HG03025 (cell line): ENCODE data around the gene CYRIA.

Source experiments
- ATAC-seq: cut with Tn5 transposase; IDR thresholded peaks from one replicate; pipeline ENCODE4 v1.9.1; 2021; ENCODE audit warnings: mild to moderate bottlenecking, moderate library complexity; ENCODE audit not compliant: unreplicated experiment, low FRiP score

CYRIA gene

DNA sequence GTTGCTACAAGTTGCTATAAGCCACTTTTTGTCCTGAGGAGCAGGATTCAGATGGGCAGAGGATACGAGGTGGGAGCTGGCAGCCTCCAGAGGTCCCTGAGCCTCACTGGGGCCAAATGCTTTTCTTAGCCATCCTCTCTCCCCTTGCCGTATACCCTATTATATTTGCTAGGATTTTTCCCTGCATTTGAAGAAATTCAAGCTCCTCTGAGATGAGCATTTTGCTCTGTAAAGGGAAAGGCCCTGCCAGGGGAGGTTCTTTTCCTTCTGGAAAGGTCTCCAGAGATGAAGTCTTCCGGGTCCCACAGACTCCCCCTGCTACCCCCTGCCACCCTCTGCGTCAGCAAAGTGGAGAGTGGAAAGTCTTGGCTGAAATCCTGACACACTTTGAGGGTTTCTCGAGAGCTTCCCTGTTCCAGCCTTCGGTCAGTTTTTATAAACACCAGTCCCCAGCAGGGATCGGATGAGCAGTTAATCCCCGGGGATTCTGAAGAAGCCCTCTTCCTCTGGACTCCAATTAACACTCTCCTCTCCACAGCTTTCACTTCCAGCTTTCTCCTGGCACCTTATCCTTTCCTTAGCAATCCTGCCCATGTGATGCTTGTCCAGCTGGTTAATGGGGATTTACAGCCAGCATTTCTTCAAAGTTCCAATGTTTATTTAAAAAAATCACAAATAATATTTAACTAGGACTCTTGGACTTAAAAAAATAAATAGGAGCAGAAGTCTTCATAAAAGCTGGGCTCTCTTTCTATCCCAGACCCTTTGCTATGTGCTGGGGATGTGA, 13.1 kb downstream of the CYRIA start:
- no peak for ATAC-seq

DNA sequence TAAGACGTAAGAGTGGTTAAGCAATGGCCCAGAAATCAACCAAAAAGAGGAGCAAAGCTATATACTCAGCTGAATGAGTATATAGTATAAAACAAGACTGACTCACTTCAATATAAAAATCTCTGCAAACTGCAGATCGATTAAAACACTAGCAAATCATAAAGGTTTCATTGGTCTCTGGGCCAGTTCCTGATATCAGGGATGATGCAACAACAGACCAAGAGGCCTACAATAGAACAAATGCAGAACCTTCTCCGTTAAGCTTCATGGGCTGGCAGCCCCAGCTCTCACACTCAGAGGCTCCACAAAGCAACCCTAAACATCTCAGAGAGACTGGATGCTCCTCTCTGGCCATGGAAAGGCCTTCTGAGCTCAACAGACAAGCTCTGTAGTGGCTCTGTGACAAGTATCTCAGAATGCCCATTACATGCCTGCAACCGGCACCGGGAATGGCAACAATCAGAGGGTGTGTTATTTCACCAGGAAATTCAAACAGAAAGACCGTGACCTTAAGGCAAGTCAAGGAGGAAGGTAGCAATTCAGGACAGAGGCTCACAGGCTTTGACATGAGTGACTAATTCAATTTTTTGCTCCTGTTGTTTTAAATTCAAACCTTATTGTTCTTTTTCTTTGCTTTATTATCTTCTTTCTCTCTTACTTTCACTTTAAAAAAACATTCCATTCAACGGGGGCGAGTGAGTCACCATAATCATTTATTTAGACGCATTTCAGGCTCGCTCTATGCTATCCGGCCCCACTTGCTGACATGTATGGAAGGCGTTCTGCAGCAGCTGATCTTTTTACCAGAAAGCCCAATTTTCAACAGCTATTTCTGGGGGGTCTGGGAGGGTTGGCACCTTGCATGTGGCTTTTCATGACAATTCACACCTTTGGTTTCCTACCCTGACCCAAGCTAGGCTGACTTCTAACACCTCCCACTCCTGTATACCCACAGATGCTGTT, 15.1 kb downstream of the CYRIA start:
- no peak for ATAC-seq

- ATAC-seq, result no peak
Observed at GRCh38 chr2:16649353-16650286, 16.0 kb downstream of the CYRIA start.

DNA sequence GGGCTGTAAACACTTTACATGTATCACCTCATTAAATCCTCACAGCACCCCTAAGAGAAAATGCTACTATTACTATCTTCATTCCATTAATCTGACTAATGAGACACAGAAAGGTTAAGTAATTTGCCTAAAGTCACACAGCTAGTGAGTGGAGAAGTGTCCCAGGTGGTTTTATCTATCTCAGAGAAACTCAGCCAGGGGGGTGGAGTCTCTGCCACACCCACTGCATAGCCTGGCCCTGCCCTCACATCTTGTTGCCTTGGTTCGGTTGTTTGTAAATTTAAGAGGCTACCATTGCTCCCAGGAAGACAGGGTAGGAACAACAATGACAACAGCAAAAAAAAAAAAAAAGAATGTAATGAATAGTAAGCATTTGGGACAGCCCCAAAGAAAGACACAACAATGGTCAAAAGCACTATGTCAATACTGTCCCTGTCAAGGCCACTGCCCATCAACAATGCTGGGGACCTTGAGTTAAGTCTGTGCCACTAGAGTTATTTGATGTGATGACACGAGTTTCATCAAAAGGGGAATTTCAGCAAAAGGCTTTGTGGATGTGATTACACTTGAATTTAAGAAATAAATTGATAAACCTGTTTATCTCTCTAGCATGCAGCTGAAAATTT, 17.5 kb downstream of the CYRIA start:
- ATAC-seq, result no peak

- ATAC-seq, result no peak
Observed at GRCh38 chr2:16645775-16646559, 19.7 kb downstream of the CYRIA start.

DNA sequence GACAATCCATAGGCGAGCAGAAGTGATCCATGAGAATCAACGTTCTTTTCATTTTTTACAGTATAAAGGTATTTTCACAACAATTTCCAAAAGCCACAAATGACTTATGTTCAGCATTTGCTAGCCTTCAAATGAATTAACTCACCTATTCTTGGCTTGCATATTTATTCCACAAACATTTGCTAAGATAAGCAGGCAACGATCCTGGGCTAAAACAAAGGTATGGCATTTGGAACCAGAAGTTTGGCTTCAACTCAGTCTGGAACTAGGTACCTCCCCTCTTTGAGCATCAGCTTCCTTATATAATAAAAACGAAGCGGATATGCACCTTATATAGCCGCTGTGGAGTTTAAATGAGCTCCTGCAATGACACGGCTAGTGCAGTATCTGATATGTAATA, 20.5 kb downstream of the CYRIA start:
- ATAC-seq, result no peak

DNA sequence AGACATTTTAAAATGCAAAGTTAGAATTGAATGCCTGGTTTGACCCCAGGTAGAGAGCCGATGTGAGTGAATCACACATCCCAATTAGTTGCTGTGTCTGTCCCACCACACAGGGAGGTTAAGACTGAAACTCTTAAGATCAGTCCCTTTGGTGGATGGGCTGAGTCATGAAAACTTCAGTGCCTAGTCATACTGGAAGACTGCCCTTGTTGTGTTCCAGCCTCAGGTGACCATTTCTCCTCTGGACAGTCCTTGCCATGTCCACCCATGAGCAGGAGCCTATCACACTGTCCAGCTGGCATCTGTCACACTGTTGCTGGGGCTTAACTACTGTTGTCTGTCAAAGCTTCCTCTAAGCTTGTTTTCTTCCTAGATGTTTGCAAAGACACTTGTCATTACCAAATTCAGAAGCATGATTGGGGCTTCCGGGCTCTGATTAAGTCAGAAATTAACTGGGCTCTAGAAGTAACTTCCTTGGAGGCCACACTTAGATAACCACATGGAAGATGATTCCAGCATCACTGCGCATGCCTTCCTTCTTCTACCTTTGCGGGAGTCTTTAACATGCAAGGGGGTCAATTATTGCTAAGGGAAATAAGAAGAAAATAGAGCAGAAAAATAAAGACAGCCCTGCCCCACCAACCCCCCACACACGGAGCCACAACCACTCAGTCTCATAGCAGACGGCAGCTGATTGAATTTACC, 21.3 kb downstream of the CYRIA start:
- no peak for ATAC-seq

DNA sequence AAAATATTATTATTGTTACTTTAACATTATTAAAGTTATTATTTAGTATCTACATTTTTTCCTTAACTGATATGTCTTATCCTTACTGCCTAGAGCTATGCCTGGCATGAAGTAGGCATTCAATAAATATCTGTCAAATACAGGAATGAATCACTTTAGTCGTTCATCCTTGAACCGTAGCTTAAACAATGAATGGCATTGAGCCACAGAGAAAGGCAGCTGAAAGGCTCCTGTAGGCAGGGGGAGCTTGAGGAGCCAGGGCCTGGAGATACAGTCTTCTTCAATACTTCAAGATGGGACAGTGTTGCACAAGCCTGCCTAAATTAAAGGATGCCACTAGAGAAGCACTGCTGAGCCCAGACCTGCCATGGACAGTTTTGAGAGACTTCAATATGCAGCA, 22.5 kb downstream of the CYRIA start:
- ATAC-seq, result no peak

DNA sequence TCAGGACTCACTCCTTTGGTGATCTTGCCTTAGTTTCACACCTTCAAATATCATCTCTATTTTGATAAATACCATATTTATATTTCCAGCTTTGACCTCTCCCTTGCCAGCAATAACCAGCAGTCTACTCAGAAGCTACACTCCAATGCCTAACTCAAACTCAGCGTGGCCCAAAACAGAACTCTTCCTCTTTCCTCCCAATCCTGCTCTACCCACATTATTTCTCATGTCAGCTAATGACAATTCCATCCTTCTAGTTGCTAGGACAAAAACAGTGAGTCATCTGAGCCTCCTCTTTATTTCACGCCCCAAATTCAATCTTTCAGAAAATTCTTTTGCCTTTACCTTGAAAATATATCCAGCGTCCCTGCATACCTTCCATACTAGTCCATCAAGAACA, 23.5 kb downstream of the CYRIA start:
- ATAC-seq, result no peak

- ATAC-seq, result no peak
Observed at GRCh38 chr2:16641509-16641908, 24.1 kb downstream of the CYRIA start.

DNA sequence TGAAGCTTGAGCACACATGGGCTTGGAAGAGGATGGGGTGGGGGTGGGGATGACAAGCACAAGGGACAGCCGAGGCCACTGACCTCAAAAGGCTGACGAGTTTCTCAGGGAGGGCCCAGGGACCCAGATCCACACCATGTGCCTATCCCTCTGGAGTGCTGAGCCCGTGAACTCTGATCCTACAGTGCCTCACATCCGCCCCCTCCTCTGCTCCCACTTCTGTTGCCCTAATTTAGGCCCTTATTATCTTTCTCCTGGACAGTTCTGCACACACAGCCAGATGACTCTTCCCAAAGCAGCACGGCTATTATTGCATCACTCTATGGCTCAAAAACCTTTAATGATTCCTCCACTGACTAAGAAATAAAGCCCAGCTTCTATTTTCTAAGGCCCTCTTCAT, 24.8 kb downstream of the CYRIA start:
- no peak for ATAC-seq

GRCh38 chr2:16640001-16640700, 25.5 kb downstream of the CYRIA start:
- no peak for ATAC-seq

DNA sequence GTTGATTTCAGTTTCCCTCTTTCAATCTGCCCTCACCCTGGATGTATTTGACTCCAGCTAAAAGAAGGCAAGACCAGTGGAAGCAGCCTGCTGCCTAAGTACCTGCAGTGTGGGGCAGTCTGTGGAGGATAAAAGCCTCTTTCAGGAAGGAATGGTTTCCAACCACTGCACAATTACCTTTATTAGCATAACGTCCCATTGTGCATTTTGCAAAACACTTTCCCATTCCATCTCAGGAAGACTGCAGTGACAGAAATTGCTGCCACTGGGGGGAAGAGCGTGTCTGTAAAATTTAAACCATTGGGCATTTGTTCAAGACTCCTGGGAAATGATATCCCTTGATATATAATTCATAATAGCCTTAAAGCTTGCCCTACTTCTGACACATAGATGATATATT, 26.2 kb downstream of the CYRIA start:
- ATAC-seq, result no peak

GRCh38 chr2:16638946-16639345, 26.7 kb downstream of the CYRIA start:
- no peak for ATAC-seq

GRCh38 chr2:16637304-16637703, 28.3 kb downstream of the CYRIA start:
- no peak for ATAC-seq

DNA sequence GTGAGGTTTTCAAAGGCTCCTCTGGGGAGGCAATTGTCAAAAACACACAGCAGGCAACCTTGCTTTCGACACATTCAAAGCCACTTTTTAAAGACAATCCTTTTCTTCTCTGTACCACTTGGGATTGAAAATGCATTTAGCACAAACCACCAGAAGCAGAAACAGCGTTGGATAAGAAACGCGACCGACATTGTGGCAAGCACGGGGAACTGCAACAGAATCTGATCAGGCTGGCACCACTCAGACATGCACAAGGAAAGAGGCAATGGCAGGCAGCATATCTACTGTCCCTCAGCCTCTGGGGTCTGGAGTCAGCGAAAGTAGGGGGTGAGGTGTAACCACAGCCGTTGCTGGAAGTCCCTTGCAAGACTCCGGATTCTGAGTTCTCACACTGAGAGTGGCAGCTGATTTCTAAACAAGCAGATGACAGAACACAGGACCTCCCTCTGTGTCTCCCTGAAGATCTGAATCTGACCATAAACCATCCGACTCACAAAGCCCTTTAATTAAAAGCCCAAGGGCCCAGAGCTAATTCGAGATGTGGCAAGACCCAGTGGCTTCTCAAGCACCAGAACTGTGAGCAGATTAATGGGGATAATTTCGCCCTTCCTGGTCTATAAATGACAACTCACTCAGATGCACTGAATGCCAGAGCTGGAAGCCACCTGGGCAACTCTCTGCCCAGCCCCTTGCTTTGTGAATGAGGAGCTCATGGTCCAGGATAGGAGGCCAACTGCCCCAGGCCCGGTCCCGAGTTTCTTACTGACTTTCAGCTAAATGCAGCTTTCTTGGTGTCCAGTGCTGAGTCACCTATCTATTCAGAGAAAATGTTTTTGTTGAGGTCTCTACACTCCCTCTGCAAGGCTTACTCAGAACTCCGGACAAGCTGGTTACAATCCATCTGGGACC, 29.6 kb downstream of the CYRIA start:
- no peak for ATAC-seq
